EH (cell line): ENCODE results near the gene CRK.

Experiments used
- DNase-seq: peaks from one replicate; pipeline ENCODE4 v3.0.0-alpha.2; 2015; ENCODE audit warnings: low read depth

CRK gene

GRCh38 chr17:1486802-1487695, 31.0 kb upstream of the CRK start:
- DNase-seq = peak; percentile 81

- DNase-seq = peak; percentile 88
These were observed 29.7 kb upstream of the CRK start for GRCh38 chr17:1485423-1486376.

GRCh38 chr17:1484676-1485422, 28.8 kb upstream of the CRK start:
- peak; percentile 62 for DNase-seq

- DNase-seq = no peak
These were observed 28.1 kb upstream of the CRK start for GRCh38 chr17:1484060-1484535.

GRCh38 chr17:1482680-1483079, 26.6 kb upstream of the CRK start:
- DNase-seq = peak; percentile 17

GRCh38 chr17:1481736-1482135, 25.7 kb upstream of the CRK start:
- no peak for DNase-seq

- DNase-seq = peak; percentile 37
These were observed 24.9 kb upstream of the CRK start for GRCh38 chr17:1480747-1481465.

- no peak for DNase-seq
These were observed 22.4 kb upstream of the CRK start for GRCh38 chr17:1478418-1478817.

GRCh38 chr17:1475321-1475854, 19.4 kb upstream of the CRK start:
- DNase-seq = no peak

GRCh38 chr17:1474402-1475189, 18.6 kb upstream of the CRK start:
- DNase-seq = no peak

- no peak for DNase-seq
These were observed 17.8 kb upstream of the CRK start for GRCh38 chr17:1473841-1474240.

- no peak for DNase-seq
These were observed 17.1 kb upstream of the CRK start for GRCh38 chr17:1473170-1473569.

- no peak for DNase-seq
These were observed 16.1 kb upstream of the CRK start for GRCh38 chr17:1471911-1472821.

- DNase-seq = no peak
These were observed 15.5 kb upstream of the CRK start for GRCh38 chr17:1471490-1471889.

GRCh38 chr17:1470755-1471462, 14.9 kb upstream of the CRK start:
- DNase-seq = no peak

- DNase-seq = no peak
These were observed 14.2 kb upstream of the CRK start for GRCh38 chr17:1470071-1470754.

GRCh38 chr17:1469231-1469852, 13.3 kb upstream of the CRK start:
- no peak for DNase-seq
